GM12878 (cell line): ENCODE results near the gene GAL.

Source experiments
- PKNOX1 ChIP-seq: fragments of 450-650 bp; IDR thresholded peaks from 2 replicates; pipeline ENCODE4 v1.6.1; 2016; ENCODE audit warnings: mild to moderate bottlenecking
- SREBF2 ChIP-seq: IDR thresholded peaks from 2 replicates; pipeline ENCODE4 v1.6.1; 2012; ENCODE audit warnings: mild to moderate bottlenecking, low read length
- ZBED1 ChIP-seq: IDR thresholded peaks from 2 replicates; pipeline ENCODE4 v1.6.1; 2016; ENCODE audit warnings: borderline replicate concordance
- TF ChIP-seq, protein P1 (sequence below), 3 experiments: IDR thresholded peaks in 2 of 3; conservative IDR thresholded peaks in 1 of 3; 2 replicates each; pipeline ENCODE4 v1.5.1; 2011; ENCODE audit warnings: low read depth in 3 of 3, low read length in 3 of 3, mild to moderate bottlenecking in 3 of 3, control low read depth in 2 of 3, moderate library complexity in 2 of 3, inconsistent platforms in 1 of 3, mixed read lengths in 1 of 3; ENCODE audit not compliant: control insufficient read depth in 2 of 3, insufficient read depth in 1 of 3; ENCODE audit errors: extremely low read depth in 1 of 3

GRCh38 chr11:68664906-68665305, 19.4 kb upstream of the GAL start:
- TF ChIP-seq PKNOX1, result no peak
- TF ChIP-seq, protein P1, sequence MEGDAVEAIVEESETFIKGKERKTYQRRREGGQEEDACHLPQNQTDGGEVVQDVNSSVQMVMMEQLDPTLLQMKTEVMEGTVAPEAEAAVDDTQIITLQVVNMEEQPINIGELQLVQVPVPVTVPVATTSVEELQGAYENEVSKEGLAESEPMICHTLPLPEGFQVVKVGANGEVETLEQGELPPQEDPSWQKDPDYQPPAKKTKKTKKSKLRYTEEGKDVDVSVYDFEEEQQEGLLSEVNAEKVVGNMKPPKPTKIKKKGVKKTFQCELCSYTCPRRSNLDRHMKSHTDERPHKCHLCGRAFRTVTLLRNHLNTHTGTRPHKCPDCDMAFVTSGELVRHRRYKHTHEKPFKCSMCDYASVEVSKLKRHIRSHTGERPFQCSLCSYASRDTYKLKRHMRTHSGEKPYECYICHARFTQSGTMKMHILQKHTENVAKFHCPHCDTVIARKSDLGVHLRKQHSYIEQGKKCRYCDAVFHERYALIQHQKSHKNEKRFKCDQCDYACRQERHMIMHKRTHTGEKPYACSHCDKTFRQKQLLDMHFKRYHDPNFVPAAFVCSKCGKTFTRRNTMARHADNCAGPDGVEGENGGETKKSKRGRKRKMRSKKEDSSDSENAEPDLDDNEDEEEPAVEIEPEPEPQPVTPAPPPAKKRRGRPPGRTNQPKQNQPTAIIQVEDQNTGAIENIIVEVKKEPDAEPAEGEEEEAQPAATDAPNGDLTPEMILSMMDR (IDR thresholded peaks at IDR 0.05 in 2 of 3, conservative IDR thresholded peaks at IDR 0.05 in 1 of 3; ENCODE audit: control insufficient read depth in 2 of 3, extremely low read depth in 1 of 3, insufficient read depth in 1 of 3, low read depth in 3 of 3, low read length in 3 of 3), result no peak
- TF ChIP-seq ZBED1, result no peak
- no peak for TF ChIP-seq SREBF2
